Stomach (tissue), 4 donors: ENCODE measurements around the gene XRN1.

Experiments
- CTCF ChIP-seq, 7 experiments: fragments of 450-650 bp in 4 of 7; fragments of 200-600 bp in 3 of 7; sonication (generic) in 3 of 7; IDR thresholded peaks; one replicate each; pipeline ENCODE4 v1.5.1; 2016 to 2019; ENCODE audit warnings: antibody characterized with exemption in 7 of 7, control low read depth in 2 of 7, mild to moderate bottlenecking in 1 of 7
- POLR2AphosphoS5 ChIP-seq, 3 donors: sonication (generic); formaldehyde crosslinking; IDR thresholded peaks; one replicate each; pipeline ENCODE4 v1.6.1; 2016; ENCODE audit warnings: antibody characterized with exemption in 3 of 3

GRCh38 chr3:142319912-142320311 lies 127.9 kb downstream of the XRN1 start:
- TF ChIP-seq CTCF (IDR thresholded peaks at IDR 0.05) (no peak), POLR2AphosphoS5 (IDR thresholded peaks at IDR 0.05) (no peak)
